SH-SY5Y (cell line): ENCODE measurements around the gene PDCD1.

Experiments used
- GATA2 ChIP-seq: IDR thresholded peaks from 2 replicates; pipeline ENCODE4 v1.6.1; 2011; ENCODE audit warnings: mild to moderate bottlenecking, low read depth, low read length
- GATA3 ChIP-seq: IDR thresholded peaks from 2 replicates; pipeline ENCODE4 v1.6.1; 2011; ENCODE audit warnings: low read depth, mild to moderate bottlenecking, low read length, moderate library complexity

PDCD1 gene

DNA sequence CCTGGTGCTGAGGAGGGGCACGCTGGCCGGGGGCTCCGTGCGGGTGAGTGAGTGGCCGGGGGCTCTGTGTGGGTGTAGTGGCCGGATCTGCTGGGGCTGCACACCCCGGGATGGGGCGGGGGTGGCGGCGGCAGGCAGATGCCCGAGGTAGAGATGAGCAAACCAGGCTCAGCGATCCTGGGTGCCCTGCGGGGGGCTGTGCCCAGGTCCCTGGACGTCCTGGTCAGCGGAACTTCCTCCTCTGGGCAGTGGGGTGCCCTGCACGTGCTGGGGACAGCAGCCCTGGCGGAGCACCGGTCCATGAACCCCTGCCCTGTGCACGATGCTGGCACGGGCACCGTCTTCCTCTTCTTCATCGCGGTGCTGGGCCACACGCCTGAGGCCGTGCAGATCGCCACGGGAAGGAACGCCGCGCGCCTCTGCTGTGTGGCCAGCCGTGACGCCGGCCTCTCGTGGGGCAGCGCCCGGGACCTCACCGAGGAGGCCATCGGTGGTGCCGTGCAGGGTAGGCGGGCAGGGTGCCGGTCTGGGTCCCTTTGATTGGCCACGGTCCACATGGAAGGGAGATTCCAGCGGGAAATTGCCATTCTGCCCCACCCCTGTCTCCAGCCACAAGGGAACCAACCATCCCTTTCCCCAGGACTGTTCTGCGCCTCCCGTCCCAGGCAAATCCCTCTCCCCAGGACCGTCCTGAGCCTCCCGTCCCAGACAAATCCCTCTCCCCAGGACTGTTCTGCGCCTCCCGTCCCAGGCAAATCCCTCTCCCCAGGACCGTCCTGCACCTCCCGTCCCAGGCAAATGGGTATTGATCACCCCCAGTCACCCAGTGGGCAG lies 43.8 kb downstream of the PDCD1 start:
- TF ChIP-seq GATA2: no peak
- no peak for TF ChIP-seq GATA3

DNA sequence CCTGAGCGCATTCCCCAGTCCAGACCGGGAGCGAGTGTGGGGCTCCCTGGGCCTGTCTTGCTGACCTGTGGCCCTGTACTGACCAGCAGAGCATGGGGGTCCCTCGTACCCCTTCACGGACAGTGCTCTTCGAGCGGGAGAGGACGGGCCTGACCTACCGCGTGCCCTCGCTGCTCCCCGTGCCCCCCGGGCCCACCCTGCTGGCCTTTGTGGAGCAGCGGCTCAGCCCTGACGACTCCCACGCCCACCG lies 44.4 kb downstream of the PDCD1 start:
- TF ChIP-seq GATA3: no peak
- TF ChIP-seq GATA2: no peak

DNA sequence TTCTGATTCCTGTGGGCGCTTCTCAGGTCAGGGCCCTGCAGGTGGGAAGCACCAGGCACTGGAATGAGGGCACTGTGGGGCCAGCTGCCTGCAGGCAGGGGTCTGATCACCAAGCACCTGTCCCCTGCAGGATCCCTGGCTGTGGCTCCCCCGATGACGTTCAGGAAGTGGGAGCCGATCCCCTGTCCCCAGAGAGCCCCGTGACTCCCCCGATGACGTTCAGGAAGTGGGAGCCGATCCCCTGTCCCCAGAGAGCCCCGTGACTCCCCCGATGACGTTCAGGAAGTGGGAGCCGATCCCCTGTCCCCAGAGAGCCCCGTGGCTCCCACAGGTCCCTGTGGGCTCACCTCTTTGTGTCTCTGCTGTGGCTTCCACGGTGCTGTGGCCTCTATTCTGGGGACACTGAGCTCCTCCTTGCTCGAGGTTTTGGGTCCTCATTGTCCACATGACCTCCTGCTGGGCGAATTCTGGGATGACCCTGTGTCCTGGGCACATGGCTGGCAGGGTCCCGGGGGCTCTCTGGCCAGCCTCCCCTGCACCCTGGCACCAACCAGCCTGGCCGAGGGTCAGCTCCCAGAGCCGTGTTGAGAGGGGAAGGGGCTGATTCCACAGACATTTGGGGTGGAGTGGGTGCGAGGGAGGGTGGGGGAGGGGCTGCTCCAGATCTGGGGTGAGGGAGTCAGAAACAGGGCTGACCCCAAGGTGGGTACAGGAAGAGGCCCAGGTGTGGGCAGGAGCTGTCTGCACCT lies 44.9 kb downstream of the PDCD1 start:
- TF ChIP-seq GATA3: no peak
- TF ChIP-seq GATA2: no peak

DNA sequence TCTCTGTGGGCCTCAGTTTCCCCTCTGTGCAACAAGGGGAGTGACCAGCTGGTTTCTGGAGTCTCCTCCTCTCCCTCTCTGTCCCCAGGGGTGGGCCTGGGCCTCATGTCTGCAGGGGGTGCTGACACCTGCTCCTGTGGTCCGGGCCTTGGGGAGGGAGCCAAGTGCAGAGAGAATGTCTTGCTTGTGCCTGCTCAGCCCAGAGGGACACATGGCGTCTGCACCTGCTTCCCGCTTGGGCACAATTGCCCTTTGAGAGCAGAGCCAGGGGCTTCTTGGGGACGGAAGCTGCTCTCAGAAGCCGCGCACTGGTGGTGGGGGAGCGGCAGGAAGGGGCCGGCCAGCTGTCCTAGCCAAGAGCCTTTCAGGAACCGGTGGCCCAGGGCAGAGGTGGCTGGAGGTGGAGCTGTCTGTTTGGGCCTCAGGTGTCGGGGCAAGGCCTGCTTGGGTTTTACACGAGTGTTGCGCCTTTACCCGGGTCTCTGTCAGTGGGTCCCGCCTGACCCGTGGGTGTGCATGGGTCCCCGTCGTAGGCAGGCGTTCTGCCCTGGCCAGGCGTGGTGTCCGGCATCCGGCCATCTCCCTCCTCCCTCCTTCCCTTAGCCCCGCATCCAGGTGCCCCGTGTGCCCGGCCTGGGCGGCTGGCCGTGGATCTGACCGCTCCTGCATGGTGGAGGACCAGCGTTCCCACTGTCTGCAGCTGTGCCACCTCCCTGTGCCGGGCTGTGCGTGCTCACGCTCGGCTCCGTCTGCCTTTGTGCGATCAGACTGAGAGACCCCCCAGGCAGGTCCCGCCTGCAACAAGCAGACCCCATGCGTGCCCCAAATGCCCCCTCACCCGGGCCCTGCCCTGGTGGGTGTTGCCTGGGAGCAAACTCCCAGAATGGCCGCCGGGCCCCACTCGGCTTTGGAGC lies 45.7 kb downstream of the PDCD1 start:
- TF ChIP-seq GATA2: no peak
- TF ChIP-seq GATA3: no peak

DNA sequence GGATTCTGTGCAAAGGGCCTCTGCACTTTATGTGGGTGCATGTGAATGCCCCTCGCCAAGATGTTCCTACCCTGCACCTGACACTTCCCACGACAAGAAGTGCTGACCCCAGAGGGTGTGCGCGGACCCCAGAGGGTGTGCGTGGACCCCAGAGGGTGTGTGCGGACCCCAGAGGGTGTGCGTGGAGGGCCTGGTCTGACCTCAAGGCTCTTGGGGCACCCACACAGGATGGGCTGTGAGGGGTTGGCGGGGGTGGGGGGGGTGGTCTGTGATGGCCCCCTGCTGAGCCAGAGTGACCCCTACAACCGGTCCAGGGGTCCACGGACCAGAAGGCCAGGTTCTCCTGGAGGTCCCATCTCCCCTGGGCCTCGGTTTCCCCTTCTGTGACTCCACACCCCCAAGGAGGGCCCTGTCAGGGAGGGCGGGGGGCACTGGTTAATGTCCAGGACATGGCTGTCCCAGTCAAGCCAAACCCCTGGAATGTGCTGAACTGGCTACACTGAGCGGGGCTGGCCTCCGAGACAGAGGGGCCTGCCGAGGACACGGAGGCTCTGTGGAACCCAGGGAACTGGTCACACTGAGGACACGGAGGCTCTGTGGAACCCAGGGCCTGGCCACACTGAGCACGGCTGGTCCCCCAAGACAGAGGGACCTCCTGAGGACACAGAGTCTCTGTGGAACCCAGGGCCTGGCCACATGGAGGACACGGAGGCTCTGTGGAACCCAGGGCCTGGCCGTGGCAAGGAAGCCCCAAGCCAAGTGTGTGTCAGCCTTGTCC lies 46.6 kb downstream of the PDCD1 start:
- TF ChIP-seq GATA2 (no peak), GATA3 (no peak)

DNA sequence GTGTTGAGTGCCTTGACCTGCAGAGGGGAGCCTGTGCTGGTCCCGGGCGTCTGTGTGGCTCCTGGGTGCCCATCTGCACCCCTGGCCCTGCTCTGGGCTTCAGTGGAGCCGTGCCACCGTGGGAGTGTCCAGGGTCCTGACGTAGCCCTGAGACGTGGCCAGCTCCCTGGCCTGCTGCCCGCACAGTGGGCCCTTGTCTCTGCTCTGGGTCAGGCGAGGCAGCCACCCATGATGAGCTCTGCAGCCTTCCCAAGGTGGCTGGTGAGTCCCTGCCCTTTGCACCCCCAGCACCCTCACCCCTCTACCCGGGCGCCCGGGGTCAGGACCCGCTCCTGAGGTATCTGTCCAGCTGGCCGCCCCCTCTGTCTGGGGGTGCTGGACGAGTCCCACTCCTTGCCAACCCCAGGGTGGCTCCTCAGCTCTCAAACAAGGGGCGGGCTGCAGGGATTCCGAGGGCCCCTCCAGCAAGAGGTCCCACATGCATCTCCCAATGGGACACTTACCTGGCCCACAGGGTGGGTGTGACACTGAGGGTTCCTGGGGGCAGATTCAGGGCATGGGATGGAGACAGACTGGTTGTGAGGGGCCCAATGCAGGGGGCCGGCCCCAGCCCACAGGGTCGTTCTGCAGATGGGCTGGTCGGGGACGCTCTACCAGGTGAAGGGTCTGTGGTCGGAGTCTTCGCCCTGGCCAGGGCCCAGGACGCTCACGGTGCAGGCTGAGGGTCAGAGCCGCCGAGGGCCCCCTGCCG lies 47.3 kb downstream of the PDCD1 start:
- no peak for TF ChIP-seq GATA3
- no peak for TF ChIP-seq GATA2

DNA sequence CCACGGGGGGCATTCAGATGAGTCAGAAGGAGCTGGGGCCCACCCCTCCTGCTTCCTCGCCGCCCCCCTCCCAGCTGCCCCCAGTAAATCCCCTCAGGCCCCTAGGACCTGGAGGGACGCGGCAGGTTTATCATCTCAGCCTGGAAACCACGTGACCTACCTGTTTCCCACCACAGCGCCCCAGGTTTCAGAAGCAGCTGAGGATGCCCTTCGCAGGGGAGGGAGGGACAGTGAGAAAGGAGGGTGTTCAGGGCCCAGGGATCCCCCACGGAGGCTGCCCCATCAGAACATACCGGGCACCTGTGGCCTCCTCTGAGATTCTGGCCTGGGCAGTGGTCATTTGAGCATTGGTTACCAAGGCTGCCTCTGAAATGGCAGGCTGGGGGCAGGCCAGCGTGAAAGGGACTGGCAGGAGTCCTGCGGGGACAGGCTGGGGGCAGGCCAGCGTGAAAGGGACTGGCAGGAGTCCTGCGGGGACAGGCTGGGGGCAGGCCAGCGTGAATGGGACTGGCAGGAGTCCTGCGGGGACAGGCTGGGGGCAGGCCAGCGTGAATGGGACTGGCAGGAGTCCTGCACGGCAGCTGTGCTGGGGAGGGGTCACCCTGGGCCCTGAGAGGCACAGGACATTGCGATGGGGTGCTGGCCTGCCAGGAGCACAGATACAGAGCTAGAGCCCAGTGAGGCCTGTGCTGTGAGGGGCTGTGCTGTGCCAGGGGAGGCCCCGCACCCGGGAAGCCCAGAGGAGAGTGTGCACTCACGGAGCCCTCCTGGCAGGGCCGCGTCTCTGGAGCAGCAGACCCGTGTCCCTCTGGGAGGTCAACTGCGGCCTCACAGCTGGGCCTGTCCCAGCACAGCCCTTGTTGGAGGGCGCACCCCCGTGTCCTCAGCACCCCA lies 48.1 kb downstream of the PDCD1 start:
- TF ChIP-seq GATA3 (no peak), GATA2 (no peak)

DNA sequence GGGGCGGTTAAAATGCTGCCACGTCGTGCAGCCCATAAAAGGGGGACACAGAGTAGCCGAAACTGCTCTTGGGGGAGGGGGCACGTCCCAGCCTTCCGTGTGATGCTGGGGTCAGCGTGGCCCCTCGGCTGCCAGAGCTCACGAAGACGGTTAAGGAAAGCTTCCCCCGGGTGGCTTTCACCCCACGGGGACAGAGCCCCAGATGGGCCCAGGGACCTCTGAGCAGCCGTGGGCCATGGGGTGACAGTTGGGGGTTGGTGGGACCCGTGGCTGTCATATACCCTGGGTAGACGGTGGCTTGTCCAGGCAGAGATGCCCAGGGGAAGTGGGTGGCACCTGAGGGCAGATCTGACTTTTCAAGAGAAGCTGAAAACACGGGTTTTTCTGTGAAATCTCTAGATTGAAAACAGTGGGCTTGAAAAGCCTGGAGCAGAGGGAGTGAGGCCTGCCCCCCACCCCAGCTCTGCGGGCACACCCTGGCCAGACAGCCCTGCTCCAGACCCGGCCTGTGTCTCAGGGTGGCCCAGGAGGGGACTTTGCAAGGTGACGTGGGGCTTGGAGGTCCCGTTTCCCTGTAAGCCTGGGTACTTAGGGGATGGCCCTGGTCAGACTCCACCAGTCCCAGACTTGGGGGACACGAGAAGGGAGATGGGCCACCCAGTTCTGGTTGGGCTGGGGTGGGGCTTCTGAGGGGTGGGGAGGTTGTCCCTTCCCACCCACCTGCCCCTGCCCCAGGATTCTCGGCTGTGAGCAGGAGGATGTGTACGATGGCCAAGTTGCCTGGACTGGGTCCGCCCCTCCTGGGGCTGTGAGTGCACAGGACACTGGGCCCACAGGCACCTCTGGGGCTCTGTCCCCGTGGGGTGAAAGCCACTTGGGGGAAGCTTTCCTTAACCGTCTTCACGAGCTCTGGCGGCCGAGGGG lies 49.0 kb downstream of the PDCD1 start:
- no peak for TF ChIP-seq GATA3
- no peak for TF ChIP-seq GATA2

DNA sequence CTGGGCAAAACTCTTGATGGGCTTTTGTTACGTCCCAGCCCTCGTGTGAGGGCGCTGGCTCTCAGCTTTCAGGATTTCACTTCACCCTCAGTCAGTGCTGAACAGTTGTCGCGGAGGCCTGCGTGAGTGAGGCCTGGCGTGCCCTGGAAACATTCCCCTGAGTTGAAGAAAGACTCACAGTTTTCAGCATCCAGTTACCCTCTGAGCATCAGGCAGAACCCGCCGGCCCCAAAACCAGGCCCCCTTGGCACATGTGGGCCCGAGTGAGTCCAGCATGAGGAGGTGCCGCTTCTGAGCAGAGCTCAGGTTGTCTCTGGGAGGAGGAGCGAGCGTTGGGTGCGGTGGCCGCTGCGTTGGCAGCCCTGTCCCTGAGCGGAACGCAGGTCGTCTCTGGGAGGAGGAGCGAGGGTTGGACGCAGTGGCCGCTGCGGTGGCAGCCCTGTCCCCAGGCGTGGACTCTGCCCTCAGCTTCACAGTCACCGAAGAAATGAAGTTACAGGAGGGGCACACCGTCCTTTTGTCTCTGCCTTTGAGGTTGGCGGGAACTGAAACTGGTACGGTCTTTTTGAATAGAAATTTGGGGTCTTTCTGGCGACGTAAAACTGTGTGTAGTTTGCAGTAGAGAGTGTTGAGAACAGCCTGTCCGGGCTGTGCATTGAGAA lies 49.8 kb downstream of the PDCD1 start, which contains the start of gene NEU4:
NEU4 (plus strand) TSS at position 473 of the 662 bp plus-strand sequence. CDS start 5,292 bp downstream, outside the sequence.
- TF ChIP-seq GATA2 (no peak), GATA3 (no peak)

DNA sequence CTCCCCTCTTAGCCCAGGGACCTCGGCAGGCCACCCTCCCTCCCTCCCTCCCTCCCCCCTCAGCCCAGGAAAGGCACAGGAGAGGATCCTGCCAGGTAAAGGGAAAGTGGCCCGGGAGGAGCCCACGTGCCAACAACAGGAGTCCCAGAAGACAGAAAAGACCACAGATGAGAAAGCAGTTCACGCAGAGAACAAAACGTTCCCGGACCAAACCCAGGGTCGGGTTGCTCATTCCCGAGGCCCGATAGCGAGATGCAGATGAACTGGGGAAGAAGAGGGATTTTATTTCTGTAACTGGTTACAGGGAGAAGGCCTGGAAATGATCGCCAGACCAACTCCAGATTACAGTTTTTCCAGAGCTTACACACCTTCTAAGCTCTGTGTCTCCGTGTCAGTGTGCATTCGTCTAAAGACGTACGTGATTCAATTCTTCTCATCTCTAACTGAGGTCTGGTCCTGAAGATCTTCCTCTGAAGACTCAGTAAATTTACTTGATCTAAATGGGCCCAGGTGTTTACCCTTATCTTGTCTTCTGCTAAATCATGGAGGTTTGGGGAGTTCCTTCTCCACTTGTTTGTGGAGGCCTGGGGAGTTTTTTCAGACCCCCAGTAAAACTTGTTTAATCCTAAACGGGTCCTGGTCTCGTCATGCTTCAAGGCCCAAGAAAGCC lies 50.5 kb downstream of the PDCD1 start:
- no peak for TF ChIP-seq GATA2
- no peak for TF ChIP-seq GATA3
